Measurements from ENCODE around the gene DNASE1L2. TPM values are rescaled to one million over a fixed set of nuclear protein-coding genes. Genes with fewer than 3 reads are reported as not detected.

Gene DNASE1L2
- total RNA-seq, 1 experiment from 2014 or later = 0.27 TPM

DNA sequence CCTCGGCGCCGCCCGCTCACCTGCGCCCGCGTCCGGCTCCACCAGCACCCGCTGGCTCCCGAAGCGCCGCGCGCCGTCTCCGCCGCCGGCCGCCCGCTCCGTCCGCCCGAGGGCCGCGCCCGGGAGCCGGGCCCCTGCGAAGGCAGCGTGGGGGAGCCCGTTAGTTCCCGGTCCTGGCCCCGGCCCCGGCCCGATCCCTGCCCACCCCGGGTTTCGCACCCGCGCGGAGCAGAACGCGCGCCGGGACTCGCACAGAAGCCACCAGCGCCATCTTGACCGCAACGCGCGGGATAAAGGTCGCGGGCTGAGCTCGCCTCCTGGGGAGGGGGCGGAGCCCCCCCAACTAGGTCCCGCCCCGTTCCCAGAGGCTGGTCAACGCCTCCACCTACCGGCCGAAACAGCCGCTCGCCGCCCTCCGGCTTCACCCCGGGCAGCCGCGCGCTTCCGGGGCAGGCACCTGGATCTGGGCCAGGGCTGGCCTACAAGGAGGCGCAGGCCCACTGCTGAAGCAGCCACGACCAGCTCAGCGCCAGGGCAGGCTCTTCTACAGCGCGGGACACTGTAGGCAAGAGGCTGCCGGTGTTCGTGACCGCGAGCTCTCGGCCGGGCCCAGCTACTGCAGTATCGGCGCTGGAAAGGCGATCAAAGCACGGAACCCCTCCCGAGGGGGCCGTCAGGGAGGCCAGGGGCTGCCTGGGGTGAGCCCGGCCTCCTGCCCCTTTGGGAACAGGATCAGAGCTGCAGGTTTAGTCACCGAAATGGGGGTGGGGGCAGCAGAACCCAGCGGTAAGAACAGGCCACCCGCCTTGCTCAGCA, 15.3 kb downstream of the DNASE1L2 start, which contains the start of gene ECI1:
ECI1 (minus strand) TSS at position 292 of the 816 bp plus-strand sequence; CDS start at position 271, 21 bp downstream.
- no peaks in the 10 kb centered on the region for H3K9me3 Mint-ChIP-seq (ENCODE audit: unreplicated experiment)
- TF ChIP-seq, protein P1, sequence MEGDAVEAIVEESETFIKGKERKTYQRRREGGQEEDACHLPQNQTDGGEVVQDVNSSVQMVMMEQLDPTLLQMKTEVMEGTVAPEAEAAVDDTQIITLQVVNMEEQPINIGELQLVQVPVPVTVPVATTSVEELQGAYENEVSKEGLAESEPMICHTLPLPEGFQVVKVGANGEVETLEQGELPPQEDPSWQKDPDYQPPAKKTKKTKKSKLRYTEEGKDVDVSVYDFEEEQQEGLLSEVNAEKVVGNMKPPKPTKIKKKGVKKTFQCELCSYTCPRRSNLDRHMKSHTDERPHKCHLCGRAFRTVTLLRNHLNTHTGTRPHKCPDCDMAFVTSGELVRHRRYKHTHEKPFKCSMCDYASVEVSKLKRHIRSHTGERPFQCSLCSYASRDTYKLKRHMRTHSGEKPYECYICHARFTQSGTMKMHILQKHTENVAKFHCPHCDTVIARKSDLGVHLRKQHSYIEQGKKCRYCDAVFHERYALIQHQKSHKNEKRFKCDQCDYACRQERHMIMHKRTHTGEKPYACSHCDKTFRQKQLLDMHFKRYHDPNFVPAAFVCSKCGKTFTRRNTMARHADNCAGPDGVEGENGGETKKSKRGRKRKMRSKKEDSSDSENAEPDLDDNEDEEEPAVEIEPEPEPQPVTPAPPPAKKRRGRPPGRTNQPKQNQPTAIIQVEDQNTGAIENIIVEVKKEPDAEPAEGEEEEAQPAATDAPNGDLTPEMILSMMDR (IDR thresholded peaks at IDR 0.05; ENCODE audit: insufficient read depth in 1 of 2, low read depth in 1 of 2, low read length in 1 of 2, severe bottlenecking in 1 of 2, unreplicated experiment in 1 of 2) = peak; percentile 60 to 69
- peaks cover 7% of the 10 kb centered on the region for H3K4me1 ChIP-seq
- H3K27ac Mint-ChIP-seq (ENCODE audit: unreplicated experiment) = peak within 1 kb of the TSS; percentile 95
- H3K36me3 Mint-ChIP-seq (ENCODE audit: insufficient read depth, unreplicated experiment) = peaks cover 91% of the 10 kb centered on the region
- H3K4me3 ChIP-seq (ENCODE audit: low read depth, low read length) = peak within 1 kb of the TSS; percentile 69
- DNase-seq = peak; percentile 92 to 96
- ChIA-PET CTCF (interaction anchor here (0.5 to 2.2 kb wide), 11 partner anchors 11 to 309 kb away, joined by 3 to 29 read pairs (median 3); partner anchors contain the start of genes CASKIN1, MSRB1, PGP and TEDC2), POLR2A (interaction anchor here (0.5 to 2.4 kb wide), 15 partner anchors 9 to 287 kb away, joined by 3 to 21 read pairs (median 4); partner anchors contain the start of genes CEMP1, NTHL1, PGP and RPS2)
- BruUV-seq (replicated peaks) = no TSS peak
- no peaks in the 10 kb centered on the region for H3K27me3 ChIP-seq (replicated peaks; ENCODE audit: control insufficient read depth, insufficient read depth, low read length)
- H3K4me3 Mint-ChIP-seq (ENCODE audit: unreplicated experiment) = peak within 1 kb of the TSS; percentile 89
- peaks cover 2% of the 10 kb centered on the region; the same call in 1 of the 2 replicates for H3K36me3 ChIP-seq (ENCODE audit: control insufficient read depth, insufficient read depth, low read length)
- intact Hi-C loops (cut with micrococcal nuclease; ENCODE audit: unreplicated experiment) = loop anchor here (2.0 kb wide), 1 partner anchor 57 kb away; no protein-coding TSS in a partner anchor
- H3K9me3 ChIP-seq = no peaks in the 10 kb centered on the region
- H3K4me1 Mint-ChIP-seq (ENCODE audit: low read depth, unreplicated experiment) = peaks cover 7% of the 10 kb centered on the region
- H3K27me3 Mint-ChIP-seq (ENCODE audit: insufficient read depth, unreplicated experiment) = no peaks in the 10 kb centered on the region

DNA sequence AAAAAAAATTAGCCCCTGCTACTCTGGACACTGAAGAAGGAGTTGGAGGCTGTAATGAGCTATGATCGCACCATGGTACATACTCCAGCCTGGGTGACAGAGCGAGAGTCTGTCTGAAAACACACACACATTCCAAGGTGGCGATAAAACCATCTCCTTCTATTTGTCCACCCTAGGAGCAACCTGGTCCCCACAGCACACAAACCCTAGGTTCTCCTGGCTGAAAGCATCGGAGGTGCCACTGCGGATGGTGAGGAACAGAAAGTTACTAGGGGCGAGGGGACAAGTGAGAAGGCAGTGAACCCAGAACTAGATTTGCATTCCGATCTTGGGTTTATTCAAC, 16.5 kb downstream of the DNASE1L2 start:
- Histone ChIP-seq H3K27me3 (replicated peaks; ENCODE audit: control insufficient read depth, insufficient read depth, low read length) (no peaks in the 10 kb centered on the region), H3K4me3 (ENCODE audit: low read depth, low read length) (no peak overlapping the region), H3K4me1 (peaks cover 7% of the 10 kb centered on the region), H3K9me3 (no peaks in the 10 kb centered on the region), H3K36me3 (ENCODE audit: control insufficient read depth, insufficient read depth, low read length) (peaks cover 2% of the 10 kb centered on the region; the same call in 1 of the 2 replicates)
- intact Hi-C loops (cut with micrococcal nuclease; ENCODE audit: unreplicated experiment) = loop anchor here (2.0 kb wide), 1 partner anchor 58 kb away; no protein-coding TSS in a partner anchor
- POLR2A ChIA-PET = interaction anchor here (2.4 kb wide), 1 partner anchor 38 kb away, joined by 21 read pairs; the partner anchor contains the start of gene PGP
- H3K27ac Mint-ChIP-seq (ENCODE audit: unreplicated experiment) = peak overlapping the region; percentile 32
- peaks cover 98% of the 10 kb centered on the region for H3K36me3 Mint-ChIP-seq (ENCODE audit: insufficient read depth, unreplicated experiment)
- H3K4me1 Mint-ChIP-seq (ENCODE audit: low read depth, unreplicated experiment) = peaks cover 7% of the 10 kb centered on the region
- H3K4me3 Mint-ChIP-seq (ENCODE audit: unreplicated experiment) = no peak overlapping the region
- DNase-seq = no peak
- H3K9me3 Mint-ChIP-seq (ENCODE audit: unreplicated experiment) = no peaks in the 10 kb centered on the region
- TF ChIP-seq, protein P1 (IDR thresholded peaks at IDR 0.05; ENCODE audit: insufficient read depth in 1 of 2, low read depth in 1 of 2, low read length in 1 of 2, severe bottlenecking in 1 of 2, unreplicated experiment in 1 of 2) = no peak
- CTCF ChIA-PET = interaction anchor here (0.7 to 2.2 kb wide), 3 partner anchors 14 to 207 kb away, joined by 3 to 29 read pairs (median 3); partner anchors contain the start of genes CASKIN1 and TEDC2
- BruUV-seq (replicated peaks) = no TSS peak
- H3K27me3 Mint-ChIP-seq (ENCODE audit: insufficient read depth, unreplicated experiment) = no peaks in the 10 kb centered on the region

DNA sequence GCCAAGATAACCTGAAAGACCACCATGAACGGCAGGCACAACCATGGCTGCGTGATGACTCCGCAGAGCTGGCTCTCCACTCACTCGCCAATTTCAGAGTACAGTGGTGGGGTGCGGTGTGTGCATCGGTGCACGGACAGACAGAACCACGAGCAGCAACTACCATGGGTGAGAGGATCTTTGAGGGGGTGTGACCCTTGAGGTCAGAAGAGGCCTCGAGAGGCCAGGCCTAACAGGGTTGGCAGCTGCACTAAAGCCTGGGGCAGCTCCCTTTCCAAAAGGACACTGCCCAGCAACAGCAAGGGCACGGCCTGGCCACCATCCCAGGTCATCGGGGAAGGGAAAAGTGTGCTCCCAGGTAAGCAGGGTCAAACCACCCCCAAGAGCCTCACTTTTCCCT, 17.0 kb downstream of the DNASE1L2 start:
- no peak for DNase-seq
- Mint-ChIP-seq H3K9me3 (ENCODE audit: unreplicated experiment) (no peaks in the 10 kb centered on the region), H3K27me3 (ENCODE audit: insufficient read depth, unreplicated experiment) (no peaks in the 10 kb centered on the region), H3K4me3 (ENCODE audit: unreplicated experiment) (no peak overlapping the region), H3K36me3 (ENCODE audit: insufficient read depth, unreplicated experiment) (peaks cover 98% of the 10 kb centered on the region), H3K4me1 (ENCODE audit: low read depth, unreplicated experiment) (peaks cover 7% of the 10 kb centered on the region), H3K27ac (ENCODE audit: unreplicated experiment) (peak overlapping the region; percentile 25)
- Histone ChIP-seq H3K27me3 (replicated peaks; ENCODE audit: control insufficient read depth, insufficient read depth, low read length) (no peaks in the 10 kb centered on the region), H3K9me3 (no peaks in the 10 kb centered on the region), H3K4me1 (peaks cover 7% of the 10 kb centered on the region), H3K36me3 (ENCODE audit: control insufficient read depth, insufficient read depth, low read length) (peaks cover 2% of the 10 kb centered on the region; the same call in 1 of the 2 replicates), H3K4me3 (ENCODE audit: low read depth, low read length) (no peak overlapping the region)
- TF ChIP-seq, protein P1 (IDR thresholded peaks at IDR 0.05; ENCODE audit: insufficient read depth in 1 of 2, low read depth in 1 of 2, low read length in 1 of 2, severe bottlenecking in 1 of 2, unreplicated experiment in 1 of 2) = no peak
- BruUV-seq (replicated peaks) = no TSS peak
- CTCF ChIA-PET = interaction anchor here (0.7 to 2.2 kb wide), 2 partner anchors 57 to 58 kb away, joined by 4 to 29 read pairs; partner anchors contain the start of gene CASKIN1
- POLR2A ChIA-PET = no interaction called here
- intact Hi-C loops (cut with micrococcal nuclease; ENCODE audit: unreplicated experiment) = loop anchor here (2.0 kb wide), 1 partner anchor 58 kb away; no protein-coding TSS in a partner anchor
